NT2/D1 (cell line): Measurements from ENCODE around the gene NOM1.
"Not testable (repeated sequence)": the region's sequence is repeated elsewhere in the genome, so short reads cannot be mapped to it uniquely, and the experiment has no call there.

Experiments used
- DNase-seq: peaks from one replicate; pipeline ENCODE4 v3.0.0-alpha.2; 2011; ENCODE audit warnings: low read depth, low spot score
- H3K27me3 ChIP-seq: 2 replicates; pipeline ENCODE4 v1.6.0; 2011; ENCODE audit warnings: mild to moderate bottlenecking; ENCODE audit not compliant: insufficient read length, insufficient read depth
- H3K36me3 ChIP-seq: 2 replicates; pipeline ENCODE4 v1.6.1; 2011; ENCODE audit warnings: mild to moderate bottlenecking, low read length, mixed read lengths; ENCODE audit not compliant: insufficient read depth, insufficient read length
- H3K4me1 ChIP-seq: 2 replicates; pipeline ENCODE4 v1.5.1; 2011; ENCODE audit not compliant: insufficient read depth, insufficient read length
- H3K4me3 ChIP-seq: 2 replicates; pipeline ENCODE4 v1.5.1; 2011; ENCODE audit warnings: low read depth; ENCODE audit not compliant: insufficient read length
- H3K9ac ChIP-seq: 2 replicates; pipeline ENCODE4 v1.6.0; 2011; ENCODE audit warnings: low read depth; ENCODE audit not compliant: insufficient read length
- H3K9me3 ChIP-seq: 2 replicates; pipeline ENCODE4 v1.5.1; 2011; ENCODE audit warnings: mild to moderate bottlenecking, low read length; ENCODE audit not compliant: insufficient read depth
- SUZ12 ChIP-seq: IDR thresholded peaks from 2 replicates; pipeline ENCODE4 v1.6.1; 2011; ENCODE audit not compliant: insufficient read length, insufficient read depth; ENCODE audit errors: extremely low read depth
- YY1 ChIP-seq: IDR thresholded peaks from 2 replicates; pipeline ENCODE4 v1.6.1; 2011; ENCODE audit not compliant: insufficient read length, insufficient read depth
- ZNF274 ChIP-seq: IDR thresholded peaks from 2 replicates; pipeline ENCODE4 v1.6.1; 2011; ENCODE audit warnings: mild to moderate bottlenecking, low read depth, low read length

Gene NOM1

DNA sequence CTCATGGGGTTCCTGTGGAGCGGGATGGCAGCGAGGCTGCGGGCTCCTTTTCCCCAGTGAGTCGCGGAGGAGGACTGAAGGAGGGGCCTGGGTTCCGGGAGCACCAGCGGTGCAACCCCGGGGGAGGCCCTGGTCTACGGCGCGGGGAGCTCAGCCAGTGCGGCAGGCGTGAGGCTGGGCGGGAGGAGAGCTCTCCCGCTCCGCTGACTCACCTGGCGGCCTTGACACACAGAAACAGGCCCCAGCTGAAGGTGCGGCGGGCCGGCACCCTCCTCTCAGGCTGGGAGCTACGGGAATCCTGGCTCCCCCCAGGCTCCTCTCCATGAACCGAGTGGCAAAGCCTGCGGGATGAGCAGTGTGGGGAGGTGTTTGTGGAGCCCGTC lies 6.8 kb upstream of the NOM1 start:
- Histone ChIP-seq H3K9me3 (no peaks in the 10 kb centered on the region; the same call in 1 of the 2 replicates), H3K9ac (no peak overlapping the region), H3K4me3 (no peak overlapping the region), H3K36me3 (no peaks in the 10 kb centered on the region), H3K27me3 (no peaks in the 10 kb centered on the region), H3K4me1 (peaks cover 9% of the 10 kb centered on the region)
- DNase-seq = no peak
- TF ChIP-seq YY1 (no peak), ZNF274 (no peak)

DNA sequence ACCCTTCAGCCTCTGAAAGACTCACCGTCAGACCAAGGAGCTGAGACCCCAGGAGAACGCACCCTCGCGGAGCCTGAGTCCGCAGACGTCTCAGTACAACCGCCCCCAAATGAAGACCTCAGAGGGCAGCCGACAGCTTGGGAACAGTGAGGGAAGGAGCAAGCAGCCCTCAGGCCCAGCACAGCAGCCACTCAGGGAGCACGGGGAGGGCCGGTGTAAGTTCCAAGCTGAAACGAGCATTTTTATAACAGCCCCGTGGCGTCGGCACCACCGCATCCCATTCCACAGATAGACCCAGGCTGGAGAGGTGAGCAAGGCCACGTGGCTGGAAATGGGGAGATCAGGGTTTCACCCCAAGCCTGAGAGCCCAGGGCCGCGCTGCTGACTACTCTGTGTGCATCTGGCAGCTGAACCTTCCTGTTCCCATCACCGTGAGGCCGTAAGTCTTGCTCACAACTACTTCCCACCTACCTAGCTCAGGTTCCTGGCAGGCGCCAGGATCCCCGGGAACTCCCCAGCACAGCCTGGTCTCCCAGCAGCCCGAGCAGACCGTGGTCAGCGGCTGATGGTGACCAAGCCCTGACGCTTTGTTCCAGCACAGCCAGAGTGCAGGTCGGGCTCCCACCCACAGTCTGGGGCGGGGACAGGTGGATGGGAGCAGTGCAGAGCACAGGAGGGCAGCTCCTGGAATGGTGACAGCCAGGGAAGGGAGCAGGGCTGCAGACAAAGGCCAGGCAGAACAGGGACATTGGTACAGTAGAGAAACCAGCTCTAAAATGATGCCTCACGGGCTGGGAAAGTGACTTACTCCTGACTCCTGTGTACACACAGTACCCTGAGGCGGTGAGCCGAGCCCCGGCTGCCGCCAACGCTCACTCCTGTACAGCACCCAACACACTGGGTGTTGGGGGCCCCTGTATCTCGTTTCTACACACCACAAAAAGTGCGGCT lies 6.1 kb upstream of the NOM1 start:
- H3K9ac ChIP-seq = no peak overlapping the region

DNA sequence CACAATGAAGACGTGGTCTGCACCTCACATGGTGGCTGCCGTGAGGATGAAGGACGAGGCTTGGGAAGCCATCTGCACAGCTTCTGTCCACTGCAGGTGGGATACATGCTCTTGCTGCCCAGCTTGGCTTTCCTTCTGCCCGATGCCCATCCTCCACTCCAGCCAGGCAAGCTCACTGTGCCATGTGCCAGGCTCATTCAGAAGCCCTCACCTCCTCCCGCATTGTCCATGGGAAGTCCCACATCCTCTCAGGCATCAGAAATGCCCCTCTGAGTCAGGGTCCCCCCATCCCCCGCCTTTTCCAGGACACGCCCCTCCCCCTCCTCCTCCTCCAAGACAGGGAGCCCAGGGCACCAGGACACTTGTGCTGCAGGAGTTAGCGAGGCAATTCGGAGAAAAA lies 4.6 kb upstream of the NOM1 start:
- Histone ChIP-seq H3K4me1 (peaks cover 9% of the 10 kb centered on the region), H3K27me3 (no peaks in the 10 kb centered on the region)
- DNase-seq = no peak

More for the DNA sequence above, 6.1 kb upstream of the NOM1 start:
- no peak overlapping the region for H3K4me3 ChIP-seq
- no peak for TF ChIP-seq ZNF274
- no peak for TF ChIP-seq YY1
- no peak for TF ChIP-seq SUZ12
- no peaks in the 10 kb centered on the region; the same call in 1 of the 2 replicates for H3K9me3 ChIP-seq
- no peaks in the 10 kb centered on the region for H3K27me3 ChIP-seq
- no peaks in the 10 kb centered on the region for H3K36me3 ChIP-seq
- DNase-seq = no peak
- H3K4me1 ChIP-seq = peaks cover 9% of the 10 kb centered on the region

DNA sequence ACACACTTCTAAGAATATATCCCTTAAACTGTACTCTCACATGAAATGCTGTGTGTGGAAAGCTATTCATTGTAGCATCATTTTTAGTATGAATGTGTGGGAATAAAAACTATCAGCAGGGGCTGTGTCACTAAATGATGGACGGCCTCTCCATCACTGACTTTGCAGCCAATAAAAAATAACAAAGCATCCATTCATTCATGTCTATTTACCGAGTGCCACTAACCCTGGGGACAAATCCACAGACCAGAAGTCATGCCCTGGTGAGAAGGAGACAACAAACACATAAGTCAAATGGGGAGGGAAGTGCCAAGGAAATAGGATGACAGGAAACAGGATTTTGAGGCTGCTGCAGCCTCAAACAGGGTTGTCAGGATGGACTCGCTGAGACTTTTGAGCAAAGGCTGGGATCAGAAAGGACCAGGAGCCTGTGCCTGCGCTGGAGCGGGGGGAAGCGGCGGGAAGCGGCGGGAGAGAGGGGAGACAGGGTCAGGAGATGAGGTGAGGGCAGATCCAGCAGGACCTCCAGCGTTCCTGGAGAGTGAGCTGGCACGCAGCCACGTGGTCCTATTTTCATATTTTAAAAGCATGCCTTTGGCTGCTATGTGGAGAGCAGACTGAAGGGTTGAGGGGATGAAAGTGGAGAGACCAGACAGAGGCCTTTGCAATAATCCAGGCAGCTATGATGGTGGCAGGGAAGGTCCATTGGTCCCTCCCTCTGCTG lies 2.2 kb upstream of the NOM1 start:
- no peak for DNase-seq
- Histone ChIP-seq H3K36me3 (peaks cover 13% of the 10 kb centered on the region), H3K9ac (no peak overlapping the region), H3K27me3 (no peaks in the 10 kb centered on the region), H3K4me1 (peaks cover 9% of the 10 kb centered on the region), H3K9me3 (no peaks in the 10 kb centered on the region), H3K4me3 (no peak overlapping the region)
- TF ChIP-seq YY1 (no peak), SUZ12 (no peak), ZNF274 (no peak)

More for the DNA sequence above, 4.6 kb upstream of the NOM1 start:
- no peak overlapping the region for H3K4me3 ChIP-seq
- H3K9ac ChIP-seq = no peak overlapping the region
- H3K9me3 ChIP-seq = no peaks in the 10 kb centered on the region; the same call in 1 of the 2 replicates
- TF ChIP-seq YY1 = no peak
- TF ChIP-seq ZNF274 = no peak
- no peak for TF ChIP-seq SUZ12
- H3K36me3 ChIP-seq = no peaks in the 10 kb centered on the region

DNA sequence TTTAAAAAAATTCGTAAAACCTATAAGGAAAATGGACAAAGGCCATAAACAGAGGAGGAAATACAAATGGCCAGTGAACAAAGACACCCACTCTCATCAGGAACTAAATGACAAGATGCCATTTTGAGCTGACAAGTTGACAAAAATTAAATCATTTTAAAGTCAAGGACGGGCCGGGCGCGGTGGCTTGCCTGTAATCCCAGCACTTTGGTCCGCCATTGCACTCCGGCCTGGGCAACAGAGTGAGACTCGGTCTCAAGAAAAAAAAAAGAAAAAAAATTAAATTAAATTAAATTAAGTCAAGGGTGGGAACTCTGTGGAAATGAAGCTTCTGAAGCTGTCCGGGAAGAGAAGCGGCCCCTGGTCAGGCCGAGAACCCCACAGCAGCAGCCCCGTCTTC lies 1.2 kb upstream of the NOM1 start:
- H3K36me3 ChIP-seq = peaks cover 24% of the 10 kb centered on the region
- H3K4me3 ChIP-seq = peak overlapping the region; percentile 87
- no peaks in the 10 kb centered on the region for H3K27me3 ChIP-seq
- TF ChIP-seq SUZ12 (no peak), YY1 (no peak), ZNF274 (no peak)
- no peaks in the 10 kb centered on the region for H3K9me3 ChIP-seq
- H3K4me1 ChIP-seq = peaks cover 6% of the 10 kb centered on the region
- DNase-seq = no peak
- peak overlapping the region; percentile 83 for H3K9ac ChIP-seq

DNA sequence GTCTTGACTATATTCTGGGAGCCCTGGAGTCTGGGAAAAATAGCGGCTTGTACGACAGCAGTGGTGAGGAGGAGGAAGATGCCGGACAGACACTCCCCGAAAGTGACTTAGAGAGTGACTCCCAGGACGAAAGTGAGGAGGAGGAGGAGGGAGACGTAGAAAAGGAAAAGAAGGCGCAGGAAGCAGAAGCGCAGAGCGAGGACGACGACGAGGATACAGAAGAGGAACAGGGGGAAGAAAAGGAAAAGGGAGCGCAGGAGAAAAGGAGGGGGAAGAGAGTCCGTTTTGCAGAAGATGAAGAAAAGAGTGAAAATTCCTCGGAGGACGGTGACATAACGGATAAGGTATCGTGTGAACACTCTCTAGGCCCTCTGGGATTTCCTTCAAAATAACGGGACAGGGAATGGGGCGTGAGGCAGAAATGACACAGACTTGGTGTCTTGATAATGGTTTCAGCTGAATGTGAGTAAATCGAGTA lies 908 bp downstream of the NOM1 start:
- DNase-seq = no peak
- no peaks in the 10 kb centered on the region for H3K4me1 ChIP-seq
- peak overlapping the region; percentile 99 for H3K9ac ChIP-seq
- TF ChIP-seq ZNF274 (no peak), SUZ12 (no peak), YY1 (no peak)
- H3K4me3 ChIP-seq = peak overlapping the region; percentile 87
- H3K36me3 ChIP-seq = peaks cover 45% of the 10 kb centered on the region
- H3K9me3 ChIP-seq = no peaks in the 10 kb centered on the region
- no peaks in the 10 kb centered on the region for H3K27me3 ChIP-seq

DNA sequence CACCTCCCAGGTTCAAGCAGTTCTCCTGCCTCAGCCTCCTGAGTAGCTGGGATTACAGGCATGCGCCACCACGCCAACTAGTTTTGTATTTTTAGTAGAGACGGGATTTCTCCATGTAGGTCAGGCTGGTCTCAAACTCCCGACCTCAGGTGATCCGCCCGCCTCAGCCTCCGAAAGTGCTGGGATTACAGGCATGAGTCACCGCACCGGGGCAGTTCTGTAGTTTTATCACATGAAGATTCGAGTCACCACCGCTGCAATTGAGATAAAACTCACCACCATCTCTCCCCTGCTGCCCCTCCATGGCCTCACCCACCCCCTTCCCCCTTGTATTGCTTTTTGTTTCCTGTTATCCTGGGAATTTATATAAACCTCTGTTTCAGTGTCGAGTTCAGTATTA lies 3.7 kb downstream of the NOM1 start:
- H3K9me3 ChIP-seq, DNase-seq, H3K4me1 ChIP-seq, H3K4me3 ChIP-seq, H3K9ac ChIP-seq, H3K27me3 ChIP-seq: not testable (repeated sequence)
- peaks cover 65% of the 10 kb centered on the region for H3K36me3 ChIP-seq
